ENCODE data around the gene GHR.

DNA sequence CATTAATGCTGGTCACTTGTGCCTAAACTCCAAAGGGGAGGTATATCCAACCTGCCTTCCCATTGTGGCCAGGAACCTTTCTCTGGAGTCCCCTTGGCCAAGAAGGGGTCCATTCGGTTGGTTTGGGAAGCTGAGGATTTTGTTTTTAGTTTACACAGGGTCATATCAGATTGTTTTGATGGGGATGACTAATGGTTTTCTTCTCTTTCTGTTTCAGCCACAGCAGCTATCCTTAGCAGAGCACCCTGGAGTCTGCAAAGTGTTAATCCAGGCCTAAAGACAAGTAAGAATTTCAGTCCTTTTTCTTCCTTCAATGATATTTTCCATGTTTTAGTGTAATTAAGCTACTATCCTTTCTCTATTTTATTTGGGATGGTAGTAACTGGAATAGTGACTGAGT is 205.6 kb downstream of the GHR start:
- TF ChIP-seq, protein P1, sequence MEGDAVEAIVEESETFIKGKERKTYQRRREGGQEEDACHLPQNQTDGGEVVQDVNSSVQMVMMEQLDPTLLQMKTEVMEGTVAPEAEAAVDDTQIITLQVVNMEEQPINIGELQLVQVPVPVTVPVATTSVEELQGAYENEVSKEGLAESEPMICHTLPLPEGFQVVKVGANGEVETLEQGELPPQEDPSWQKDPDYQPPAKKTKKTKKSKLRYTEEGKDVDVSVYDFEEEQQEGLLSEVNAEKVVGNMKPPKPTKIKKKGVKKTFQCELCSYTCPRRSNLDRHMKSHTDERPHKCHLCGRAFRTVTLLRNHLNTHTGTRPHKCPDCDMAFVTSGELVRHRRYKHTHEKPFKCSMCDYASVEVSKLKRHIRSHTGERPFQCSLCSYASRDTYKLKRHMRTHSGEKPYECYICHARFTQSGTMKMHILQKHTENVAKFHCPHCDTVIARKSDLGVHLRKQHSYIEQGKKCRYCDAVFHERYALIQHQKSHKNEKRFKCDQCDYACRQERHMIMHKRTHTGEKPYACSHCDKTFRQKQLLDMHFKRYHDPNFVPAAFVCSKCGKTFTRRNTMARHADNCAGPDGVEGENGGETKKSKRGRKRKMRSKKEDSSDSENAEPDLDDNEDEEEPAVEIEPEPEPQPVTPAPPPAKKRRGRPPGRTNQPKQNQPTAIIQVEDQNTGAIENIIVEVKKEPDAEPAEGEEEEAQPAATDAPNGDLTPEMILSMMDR (IDR thresholded peaks at IDR 0.05; ENCODE audit: insufficient read depth, low read length), result no peak
- TF ChIP-seq, protein P2, sequence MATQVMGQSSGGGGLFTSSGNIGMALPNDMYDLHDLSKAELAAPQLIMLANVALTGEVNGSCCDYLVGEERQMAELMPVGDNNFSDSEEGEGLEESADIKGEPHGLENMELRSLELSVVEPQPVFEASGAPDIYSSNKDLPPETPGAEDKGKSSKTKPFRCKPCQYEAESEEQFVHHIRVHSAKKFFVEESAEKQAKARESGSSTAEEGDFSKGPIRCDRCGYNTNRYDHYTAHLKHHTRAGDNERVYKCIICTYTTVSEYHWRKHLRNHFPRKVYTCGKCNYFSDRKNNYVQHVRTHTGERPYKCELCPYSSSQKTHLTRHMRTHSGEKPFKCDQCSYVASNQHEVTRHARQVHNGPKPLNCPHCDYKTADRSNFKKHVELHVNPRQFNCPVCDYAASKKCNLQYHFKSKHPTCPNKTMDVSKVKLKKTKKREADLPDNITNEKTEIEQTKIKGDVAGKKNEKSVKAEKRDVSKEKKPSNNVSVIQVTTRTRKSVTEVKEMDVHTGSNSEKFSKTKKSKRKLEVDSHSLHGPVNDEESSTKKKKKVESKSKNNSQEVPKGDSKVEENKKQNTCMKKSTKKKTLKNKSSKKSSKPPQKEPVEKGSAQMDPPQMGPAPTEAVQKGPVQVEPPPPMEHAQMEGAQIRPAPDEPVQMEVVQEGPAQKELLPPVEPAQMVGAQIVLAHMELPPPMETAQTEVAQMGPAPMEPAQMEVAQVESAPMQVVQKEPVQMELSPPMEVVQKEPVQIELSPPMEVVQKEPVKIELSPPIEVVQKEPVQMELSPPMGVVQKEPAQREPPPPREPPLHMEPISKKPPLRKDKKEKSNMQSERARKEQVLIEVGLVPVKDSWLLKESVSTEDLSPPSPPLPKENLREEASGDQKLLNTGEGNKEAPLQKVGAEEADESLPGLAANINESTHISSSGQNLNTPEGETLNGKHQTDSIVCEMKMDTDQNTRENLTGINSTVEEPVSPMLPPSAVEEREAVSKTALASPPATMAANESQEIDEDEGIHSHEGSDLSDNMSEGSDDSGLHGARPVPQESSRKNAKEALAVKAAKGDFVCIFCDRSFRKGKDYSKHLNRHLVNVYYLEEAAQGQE (IDR thresholded peaks at IDR 0.05; ENCODE audit: insufficient replicate concordance, low read depth), result no peak
- no peak for TF ChIP-seq POLR2AphosphoS5 (IDR thresholded peaks at IDR 0.05; ENCODE audit: low read depth)

Data from HL-60 (cell line).